HG03175 (cell line): ENCODE results near the gene NR0B1.

Source experiments
- ATAC-seq: cut with Tn5 transposase; IDR thresholded peaks from one replicate; pipeline ENCODE4 v1.9.1; 2021; ENCODE audit warnings: mild to moderate bottlenecking, moderate library complexity; ENCODE audit not compliant: unreplicated experiment

NR0B1 gene

DNA sequence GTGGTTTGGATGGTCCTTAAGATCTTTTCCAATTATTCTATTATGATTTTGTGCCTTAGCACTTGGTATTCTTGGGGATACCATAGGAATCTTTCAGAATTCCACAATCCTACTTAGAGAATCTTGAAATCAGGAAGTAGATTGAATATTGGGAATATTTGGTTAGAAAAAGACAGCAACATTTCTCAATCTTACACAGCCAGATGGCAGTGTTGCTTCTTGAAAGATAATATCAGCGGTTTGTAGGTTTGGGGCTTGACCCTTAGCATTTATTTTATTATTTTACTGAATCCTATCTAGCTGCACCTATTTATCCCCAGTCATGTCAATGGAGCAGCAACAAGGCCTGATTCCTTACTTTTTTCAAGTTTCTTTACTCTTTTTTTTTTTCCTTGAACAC lies 33.7 kb downstream of the NR0B1 start:
- ATAC-seq: no peak

DNA sequence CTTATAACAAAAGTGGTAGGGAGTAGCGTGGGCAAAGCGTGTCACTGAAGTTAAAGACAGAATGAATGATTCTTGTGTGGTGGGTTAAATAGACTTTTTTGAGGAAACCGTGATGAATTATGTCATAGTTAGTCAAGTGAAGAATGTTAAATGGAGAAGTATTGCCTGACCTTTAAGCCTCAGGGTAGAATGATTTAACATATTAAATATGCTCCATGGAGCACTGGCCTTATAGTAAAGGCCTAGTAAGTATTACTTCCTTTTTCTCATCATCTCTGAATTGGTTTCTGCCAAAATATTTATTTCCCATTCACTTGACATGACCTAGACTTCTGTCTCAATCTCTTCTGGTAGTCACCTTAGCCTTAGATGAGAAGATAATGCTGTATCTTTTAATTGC lies 38.6 kb downstream of the NR0B1 start:
- ATAC-seq: no peak

DNA sequence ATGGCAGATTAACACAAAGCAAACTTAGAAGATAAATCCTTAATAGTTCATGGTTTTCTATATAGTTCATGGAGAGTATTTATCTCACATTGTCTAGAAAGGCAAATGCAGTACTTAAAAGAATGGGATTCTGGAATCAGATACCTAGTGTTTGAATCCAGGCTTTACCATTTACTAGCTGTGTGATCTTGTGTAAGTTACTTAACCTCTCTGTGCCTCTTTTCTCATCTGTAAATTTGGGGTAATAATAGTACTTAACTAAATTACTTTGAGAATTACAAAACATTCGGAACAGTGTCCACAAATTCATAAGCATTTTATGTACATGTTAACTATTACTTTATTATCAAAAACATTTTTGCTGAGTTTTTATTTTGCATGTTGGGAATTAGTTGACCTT lies 46.4 kb downstream of the NR0B1 start:
- no peak for ATAC-seq

DNA sequence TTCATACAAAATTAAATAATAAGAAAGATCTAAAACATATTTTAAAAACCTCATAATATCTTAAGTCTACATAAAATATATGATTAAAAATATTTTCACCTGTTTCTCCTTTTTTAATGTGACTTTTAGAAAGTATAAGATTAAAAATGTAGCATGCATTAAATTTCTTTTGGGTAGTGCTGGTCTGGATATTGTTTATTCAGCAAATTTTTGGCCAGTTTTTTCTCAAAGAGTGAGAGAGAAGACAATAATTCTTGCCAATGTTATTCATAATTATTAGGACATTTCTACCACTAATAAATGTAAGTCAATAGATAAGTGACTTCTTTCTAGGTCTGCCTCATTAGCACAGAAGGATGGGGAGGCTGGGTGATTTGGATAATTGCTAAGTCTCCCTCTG lies 48.2 kb downstream of the NR0B1 start:
- no peak for ATAC-seq

DNA sequence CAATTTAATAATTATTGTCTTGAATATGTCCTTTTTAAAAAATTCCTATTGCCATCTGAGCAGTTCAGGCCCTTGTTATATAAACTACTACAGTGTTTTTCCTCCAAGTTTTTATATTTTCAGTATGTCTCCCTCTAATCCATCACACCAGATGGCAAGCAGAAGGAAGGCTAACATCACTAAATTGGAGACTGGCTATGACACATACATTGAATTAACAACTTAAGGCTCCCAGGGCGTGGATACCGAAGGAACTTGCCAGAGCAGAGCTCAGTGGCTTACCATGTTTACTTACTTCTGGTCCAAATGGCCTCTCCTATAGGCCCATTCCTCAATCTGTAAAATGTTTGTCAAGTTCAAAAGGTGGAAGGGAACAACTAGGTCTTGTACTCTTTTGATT lies 49.3 kb downstream of the NR0B1 start:
- no peak for ATAC-seq
